ENCODE results near the gene CACNG4. TPM values are rescaled to one million over a fixed set of nuclear protein-coding genes. Genes with fewer than 3 reads are reported as not detected.

CACNG4 gene
- total RNA-seq, 4 donors from 2014 or later = 0.56 to 2.2 (median 1.1) TPM; not detected in 1

- DNase-seq (ENCODE audit: low spot score) (no peak), ATAC-seq (ENCODE audit: low FRiP score) (no peak)
- no peak for TF ChIP-seq CTCF (IDR thresholded peaks at IDR 0.05)
These were observed 43.6 kb upstream of the CACNG4 start for GRCh38 chr17:66920950-66921349.

- ATAC-seq (ENCODE audit: low FRiP score) = no peak
These were observed 40.6 kb upstream of the CACNG4 start for GRCh38 chr17:66923886-66924285.

GRCh38 chr17:66925811-66926500 is 38.6 kb upstream of the CACNG4 start:
- DNase-seq (ENCODE audit: low spot score) (no peak), ATAC-seq (ENCODE audit: low FRiP score) (no peak)
- TF ChIP-seq CTCF (IDR thresholded peaks at IDR 0.05) = no peak

More at GRCh38 chr17:66923886-66924285, 40.6 kb upstream of the CACNG4 start:
- no peak for TF ChIP-seq CTCF (IDR thresholded peaks at IDR 0.05)
- no peak for DNase-seq (ENCODE audit: low spot score)

- TF ChIP-seq CTCF (IDR thresholded peaks at IDR 0.05) = no peak
- DNase-seq (ENCODE audit: low spot score) (no peak), ATAC-seq (ENCODE audit: low FRiP score) (no peak)
These were observed 35.6 kb upstream of the CACNG4 start for GRCh38 chr17:66928949-66929348.

GRCh38 chr17:66929591-66929990 is 34.9 kb upstream of the CACNG4 start:
- DNase-seq (ENCODE audit: low spot score) (no peak), ATAC-seq (ENCODE audit: low FRiP score) (no peak)
- TF ChIP-seq CTCF (IDR thresholded peaks at IDR 0.05) = no peak

- no peak for TF ChIP-seq CTCF (IDR thresholded peaks at IDR 0.05)
- no peak for DNase-seq (ENCODE audit: low spot score)
- no peak for ATAC-seq (ENCODE audit: low FRiP score)
These were observed 33.6 kb upstream of the CACNG4 start for GRCh38 chr17:66930933-66931332.

GRCh38 chr17:66932311-66932710 is 32.2 kb upstream of the CACNG4 start:
- ATAC-seq (ENCODE audit: low FRiP score) (no peak), DNase-seq (ENCODE audit: low spot score) (no peak)
- no peak for TF ChIP-seq CTCF (IDR thresholded peaks at IDR 0.05)
